ENCODE data around the gene NPTX1.

DNA sequence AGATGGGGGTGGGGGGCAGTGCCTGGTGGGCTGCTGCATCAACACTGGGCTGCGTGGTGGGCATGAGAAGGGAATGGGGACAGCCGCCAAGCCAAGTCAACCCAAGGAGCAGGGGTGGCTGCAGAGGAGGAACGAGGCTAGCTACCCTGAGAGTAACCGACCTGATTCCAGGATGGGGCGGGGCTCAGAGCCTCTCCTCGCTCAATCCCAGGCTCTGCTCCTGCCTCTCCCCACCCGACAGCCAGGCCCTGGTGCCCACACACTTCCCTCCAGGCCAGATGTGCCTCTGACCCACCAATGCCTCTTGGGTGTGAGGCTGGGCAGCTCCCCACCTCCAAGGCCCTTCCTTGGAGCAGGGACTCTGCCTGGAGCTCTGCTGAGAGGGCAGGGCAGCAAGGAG is 2.7 kb downstream of the NPTX1 start:
- no peak for TF ChIP-seq CTCF (IDR thresholded peaks at IDR 0.05)
- TF ChIP-seq EZH2 (IDR thresholded peaks at IDR 0.05; ENCODE audit: borderline replicate concordance, insufficient read depth, low read depth, low read length, poor library complexity, severe bottlenecking), result no peak
